WTC11 (cell line): ENCODE measurements around the gene HP1BP3. TPM values are rescaled to one million over a fixed set of nuclear protein-coding genes. Genes with fewer than 3 reads are reported as not detected.

Experiments used
- ATAC-seq: fragments of 200-7000 bp; cut with Tn5 transposase; 2 replicates; pipeline ENCODE4 v1.10.0; 2021; ENCODE audit warnings: mild to moderate bottlenecking, moderate library complexity
- CTCF ChIA-PET: fragments of 300-600 bp; sonication (Branson Sonifier 250); formaldehyde crosslinking; loops from one replicate; lab custom pipeline; 2021; ENCODE audit warnings: antibody characterized with exemption; lab: Charles Lee
- POLR2A ChIA-PET: fragments of 350-600 bp; sonication (Branson Sonifier 250); formaldehyde crosslinking; loops from one replicate; lab custom pipeline; 2021; ENCODE audit warnings: antibody characterized with exemption; lab: Charles Lee
- DNase-seq: peaks from one replicate; pipeline ENCODE4 v3.0.0; 2021; ENCODE audit warnings: low spot score
- H3K27ac Mint-ChIP-seq: 2 replicates; pipeline ENCODE4 v1.8.0; 2021; ENCODE audit warnings: mixed read lengths
- H3K27me3 Mint-ChIP-seq: 2 replicates; pipeline ENCODE4 v1.8.0; 2021; ENCODE audit warnings: low read depth, mild to moderate bottlenecking, moderate library complexity, mixed read lengths
- H3K36me3 Mint-ChIP-seq: 2 replicates; pipeline ENCODE4 v1.8.0; 2021; ENCODE audit warnings: mixed read lengths
- H3K4me1 Mint-ChIP-seq: 2 replicates; pipeline ENCODE4 v1.8.0; 2022; ENCODE audit warnings: mixed read lengths
- H3K4me3 Mint-ChIP-seq: 2 replicates; pipeline ENCODE4 v1.8.0; 2021; ENCODE audit warnings: mild to moderate bottlenecking, moderate library complexity, mixed read lengths
- H3K9me3 Mint-ChIP-seq: 2 replicates; pipeline ENCODE4 v1.8.0; 2021; ENCODE audit warnings: mixed read lengths
- ARID4B ChIP-seq: sonication (generic); formaldehyde crosslinking; IDR thresholded peaks from 2 replicates; pipeline ENCODE4 v1.8.0; 2023; ENCODE audit warnings: missing genetic modification reagents, mild to moderate bottlenecking, borderline replicate concordance
- CREB1 ChIP-seq: sonication (generic); formaldehyde crosslinking; IDR thresholded peaks from 2 replicates; pipeline ENCODE4 v1.8.0; 2023; ENCODE audit warnings: mild to moderate bottlenecking, missing genetic modification reagents
- CTCF ChIP-seq: fragments of 200-600 bp; IDR thresholded peaks from 2 replicates; pipeline ENCODE4 v1.8.0; 2022; ENCODE audit warnings: antibody characterized with exemption
- ELF4 ChIP-seq: sonication (generic); formaldehyde crosslinking; IDR thresholded peaks from 2 replicates; pipeline ENCODE4 v1.8.1; 2022; ENCODE audit warnings: low read depth, mild to moderate bottlenecking, moderate library complexity, missing genetic modification reagents
- NFATC4 ChIP-seq: fragments of 250-450 bp; sonication (Bioruptor Pico); IDR thresholded peaks from 2 replicates; pipeline ENCODE4 v1.9.0; 2021; ENCODE audit warnings: mild to moderate bottlenecking
- NFE2L1 ChIP-seq: sonication (generic); formaldehyde crosslinking; IDR thresholded peaks from 2 replicates; pipeline ENCODE4 v1.8.1; 2023; ENCODE audit warnings: missing genetic modification reagents
- NR1H2 ChIP-seq: sonication (generic); formaldehyde crosslinking; IDR thresholded peaks from 2 replicates; pipeline ENCODE4 v1.9.0; 2021; ENCODE audit warnings: mild to moderate bottlenecking, moderate library complexity, missing genetic modification reagents
- OVOL2 ChIP-seq: fragments of 250-450 bp; sonication (Bioruptor Pico); IDR thresholded peaks from 2 replicates; pipeline ENCODE4 v1.9.0; 2021; ENCODE audit warnings: mild to moderate bottlenecking, borderline replicate concordance
- RELA ChIP-seq: sonication (generic); formaldehyde crosslinking; IDR thresholded peaks from 2 replicates; pipeline ENCODE4 v1.8.1; 2022; ENCODE audit warnings: missing genetic modification reagents, mild to moderate bottlenecking, borderline replicate concordance
- TEAD4 ChIP-seq: sonication (generic); formaldehyde crosslinking; IDR thresholded peaks from 2 replicates; pipeline ENCODE4 v1.8.0; 2022; ENCODE audit warnings: mild to moderate bottlenecking, missing genetic modification reagents
- ZBTB21 ChIP-seq: sonication (generic); formaldehyde crosslinking; IDR thresholded peaks from 2 replicates; pipeline ENCODE4 v1.8.1; 2023; ENCODE audit warnings: mild to moderate bottlenecking, missing genetic modification reagents, borderline replicate concordance
- ZNF219 ChIP-seq: sonication (generic); formaldehyde crosslinking; IDR thresholded peaks from 2 replicates; pipeline ENCODE4 v1.8.0; 2023; ENCODE audit warnings: missing genetic modification reagents, mild to moderate bottlenecking, borderline replicate concordance
- total RNA-seq: library from RNA; stranded (reverse); gene quantifications from 3 replicates; pipeline ENCODE4 v1.2.3, GENCODE V29; 2021
- TF ChIP-seq, protein P1 (sequence below): fragments of 250-450 bp; sonication (Bioruptor Pico); IDR thresholded peaks from 2 replicates; pipeline ENCODE4 v1.9.0; 2021; ENCODE audit warnings: moderate library complexity, mild to moderate bottlenecking, inconsistent platforms, borderline replicate concordance
- TF ChIP-seq, protein P2 (sequence below): sonication (generic); formaldehyde crosslinking; IDR thresholded peaks from 2 replicates; pipeline ENCODE4 v1.8.1; 2022; ENCODE audit warnings: missing genetic modification reagents, borderline replicate concordance
- TF ChIP-seq, protein P3 (sequence below): sonication (generic); formaldehyde crosslinking; IDR thresholded peaks from 2 replicates; pipeline ENCODE4 v1.8.0; 2022; ENCODE audit warnings: mild to moderate bottlenecking, missing genetic modification reagents

The HP1BP3 gene
- total RNA-seq, 1 experiment from 2014 or later: 121 TPM

DNA sequence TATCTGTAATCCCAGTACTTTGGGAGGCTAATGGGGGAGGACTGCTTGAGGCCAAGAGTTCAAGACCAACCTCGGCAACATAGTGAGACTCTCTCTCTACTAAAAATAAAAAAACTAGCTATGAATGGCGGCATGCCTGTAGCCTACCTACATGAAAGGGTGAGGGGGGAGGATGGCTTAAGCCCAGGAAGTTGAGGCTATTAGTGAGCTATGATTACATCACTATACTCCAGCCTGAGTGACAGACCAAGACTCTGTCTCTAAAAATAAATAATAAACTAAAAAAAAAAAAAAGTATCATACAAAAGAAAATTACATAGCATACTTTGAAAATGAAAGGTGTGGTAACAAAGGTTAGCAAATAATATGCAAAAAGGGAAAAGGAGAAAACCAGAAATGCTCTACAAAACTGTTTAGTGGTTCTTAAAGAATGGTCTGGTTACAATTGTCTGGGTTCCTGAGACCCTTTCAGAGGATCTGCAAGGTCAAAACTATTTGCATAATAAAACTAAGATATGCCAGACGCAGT is 35.6 kb downstream of the HP1BP3 start:
- Mint-ChIP-seq H3K4me1 (0 out of 2 replicates have a peak, but pooled peaks cover 5% of the 10 kb centered on the region), H3K27me3 (no peaks in the 10 kb centered on the region), H3K36me3 (peaks cover 57% of the 10 kb centered on the region), H3K9me3 (no peaks in the 10 kb centered on the region)
- ChIA-PET CTCF (interaction anchor here (0.7 to 2.3 kb wide), 4 partner anchors 24 to 78 kb away, joined by 3 to 13 read pairs (median 4); no protein-coding TSS in a partner anchor), POLR2A (no interaction called here)
- DNase-seq (no peak), ATAC-seq (no peak)
- TF ChIP-seq NFE2L1 (CRISPR knock-in tag) (no peak), TEAD4 (CRISPR knock-in tag) (no peak), NFATC4 (CRISPR knock-in tag) (no peak), ZNF219 (CRISPR knock-in tag) (no peak), ELF4 (CRISPR knock-in tag) (no peak)
- TF ChIP-seq, all 79 proteins: peak for 0
- no peak overlapping the region for H3K27ac Mint-ChIP-seq
- H3K4me3 Mint-ChIP-seq: no peak overlapping the region

GRCh38 chr1:20742671-20743070 is 44.4 kb downstream of the HP1BP3 start:
- ChIA-PET POLR2A (no interaction called here), CTCF (no interaction called here)
- Mint-ChIP-seq H3K27me3 (no peaks in the 10 kb centered on the region), H3K9me3 (no peaks in the 10 kb centered on the region), H3K36me3 (peaks cover 45% of the 10 kb centered on the region), H3K4me3 (no peak overlapping the region), H3K27ac (no peak overlapping the region), H3K4me1 (no peaks in the 10 kb centered on the region)
- TF ChIP-seq NR1H2 (CRISPR knock-in tag) (no peak), ARID4B (CRISPR knock-in tag) (no peak), ZNF219 (CRISPR knock-in tag) (no peak), CTCF (no peak), OVOL2 (CRISPR knock-in tag) (no peak), RELA (no peak), ELF4 (CRISPR knock-in tag) (no peak), ZBTB21 (CRISPR knock-in tag) (no peak), CREB1 (no peak)
- TF ChIP-seq, protein P1, sequence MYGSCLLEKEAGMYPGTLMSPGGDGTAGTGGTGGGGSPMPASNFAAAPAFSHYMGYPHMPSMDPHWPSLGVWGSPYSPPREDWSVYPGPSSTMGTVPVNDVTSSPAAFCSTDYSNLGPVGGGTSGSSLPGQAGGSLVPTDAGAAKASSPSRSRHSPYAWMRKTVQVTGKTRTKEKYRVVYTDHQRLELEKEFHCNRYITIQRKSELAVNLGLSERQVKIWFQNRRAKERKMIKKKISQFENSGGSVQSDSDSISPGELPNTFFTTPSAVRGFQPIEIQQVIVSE (CRISPR knock-in tag): no peak
- TF ChIP-seq, protein P2, sequence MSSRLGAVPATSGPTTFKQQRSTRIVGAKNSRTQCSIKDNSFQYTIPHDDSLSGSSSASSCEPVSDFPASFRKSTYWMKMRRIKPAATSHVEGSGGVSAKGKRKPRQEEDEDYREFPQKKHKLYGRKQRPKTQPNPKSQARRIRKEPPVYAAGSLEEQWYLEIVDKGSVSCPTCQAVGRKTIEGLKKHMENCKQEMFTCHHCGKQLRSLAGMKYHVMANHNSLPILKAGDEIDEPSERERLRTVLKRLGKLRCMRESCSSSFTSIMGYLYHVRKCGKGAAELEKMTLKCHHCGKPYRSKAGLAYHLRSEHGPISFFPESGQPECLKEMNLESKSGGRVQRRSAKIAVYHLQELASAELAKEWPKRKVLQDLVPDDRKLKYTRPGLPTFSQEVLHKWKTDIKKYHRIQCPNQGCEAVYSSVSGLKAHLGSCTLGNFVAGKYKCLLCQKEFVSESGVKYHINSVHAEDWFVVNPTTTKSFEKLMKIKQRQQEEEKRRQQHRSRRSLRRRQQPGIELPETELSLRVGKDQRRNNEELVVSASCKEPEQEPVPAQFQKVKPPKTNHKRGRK (CRISPR knock-in tag): no peak
- TF ChIP-seq, protein P3, sequence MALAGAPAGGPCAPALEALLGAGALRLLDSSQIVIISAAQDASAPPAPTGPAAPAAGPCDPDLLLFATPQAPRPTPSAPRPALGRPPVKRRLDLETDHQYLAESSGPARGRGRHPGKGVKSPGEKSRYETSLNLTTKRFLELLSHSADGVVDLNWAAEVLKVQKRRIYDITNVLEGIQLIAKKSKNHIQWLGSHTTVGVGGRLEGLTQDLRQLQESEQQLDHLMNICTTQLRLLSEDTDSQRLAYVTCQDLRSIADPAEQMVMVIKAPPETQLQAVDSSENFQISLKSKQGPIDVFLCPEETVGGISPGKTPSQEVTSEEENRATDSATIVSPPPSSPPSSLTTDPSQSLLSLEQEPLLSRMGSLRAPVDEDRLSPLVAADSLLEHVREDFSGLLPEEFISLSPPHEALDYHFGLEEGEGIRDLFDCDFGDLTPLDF: no peak
- DNase-seq: no peak
- ATAC-seq: no peak
